Epithelial cell of esophagus (primary cell): ENCODE measurements around the gene MED27.

Source experiments
- DNase-seq: peaks from one replicate; pipeline ENCODE4 v3.0.0; 2010; ENCODE audit warnings: low read depth
- H3K4me3 ChIP-seq: 2 replicates; pipeline ENCODE4 v1.5.1; 2011; ENCODE audit warnings: mild to moderate bottlenecking, low read length, control low read depth
- CTCF ChIP-seq: IDR thresholded peaks from 2 replicates; pipeline ENCODE4 v1.5.1; 2011; ENCODE audit warnings: low read depth, mild to moderate bottlenecking, low read length, control low read depth, inconsistent platforms; ENCODE audit not compliant: insufficient read depth; ENCODE audit errors: missing control alignments

MED27 gene

GRCh38 chr9:131872702-131873101 lies 207.0 kb downstream of the MED27 start:
- no peak overlapping the region for H3K4me3 ChIP-seq
- TF ChIP-seq CTCF: no peak
- no peak for DNase-seq

DNA sequence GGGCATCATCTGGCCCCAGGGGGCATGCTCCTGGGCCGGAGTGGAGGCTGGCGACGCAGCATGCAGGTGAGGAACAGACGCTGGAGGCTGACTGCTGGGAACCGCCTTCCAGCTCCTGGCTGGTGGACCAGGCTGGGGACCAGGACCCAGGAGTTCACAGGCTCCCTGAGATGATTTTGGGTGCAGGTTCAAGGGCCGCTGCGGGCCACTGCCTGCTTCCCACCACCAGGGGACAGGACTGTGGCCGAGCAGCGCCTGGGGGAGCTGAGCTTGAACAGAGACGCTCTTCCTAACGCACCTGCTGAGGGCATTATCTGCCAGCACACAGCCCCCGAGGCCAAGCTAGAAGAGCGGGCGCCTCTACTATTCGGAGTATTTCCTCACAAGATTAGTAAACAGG lies 207.7 kb downstream of the MED27 start:
- no peak for DNase-seq
- H3K4me3 ChIP-seq: no peak overlapping the region
- TF ChIP-seq CTCF: peak; percentile 14

DNA sequence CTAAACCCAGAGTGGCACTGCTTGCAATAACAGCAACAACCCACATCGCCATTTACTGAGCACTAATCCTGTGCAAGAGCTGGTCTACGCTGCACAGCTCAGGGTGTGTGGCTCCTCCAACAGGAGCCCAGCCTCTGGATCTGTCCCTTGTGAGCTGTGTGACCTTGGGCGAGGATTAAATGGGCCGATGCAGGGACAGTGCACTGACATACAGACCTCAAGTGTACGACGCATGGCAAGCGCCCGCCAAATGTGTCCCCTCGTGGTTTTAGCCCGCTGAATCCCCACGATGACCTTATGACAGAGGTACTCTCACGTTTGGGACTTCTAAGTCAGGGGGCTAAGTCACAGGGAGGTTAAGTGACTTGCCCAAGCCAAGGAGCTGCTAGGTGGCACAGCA lies 209.5 kb downstream of the MED27 start:
- no peak for TF ChIP-seq CTCF

GRCh38 chr9:131869348-131869747 lies 210.3 kb downstream of the MED27 start:
- no peak for TF ChIP-seq CTCF
- DNase-seq: no peak
- no peak overlapping the region for H3K4me3 ChIP-seq

More for the DNA sequence above, 209.5 kb downstream of the MED27 start:
- no peak for DNase-seq
- H3K4me3 ChIP-seq: no peak overlapping the region

DNA sequence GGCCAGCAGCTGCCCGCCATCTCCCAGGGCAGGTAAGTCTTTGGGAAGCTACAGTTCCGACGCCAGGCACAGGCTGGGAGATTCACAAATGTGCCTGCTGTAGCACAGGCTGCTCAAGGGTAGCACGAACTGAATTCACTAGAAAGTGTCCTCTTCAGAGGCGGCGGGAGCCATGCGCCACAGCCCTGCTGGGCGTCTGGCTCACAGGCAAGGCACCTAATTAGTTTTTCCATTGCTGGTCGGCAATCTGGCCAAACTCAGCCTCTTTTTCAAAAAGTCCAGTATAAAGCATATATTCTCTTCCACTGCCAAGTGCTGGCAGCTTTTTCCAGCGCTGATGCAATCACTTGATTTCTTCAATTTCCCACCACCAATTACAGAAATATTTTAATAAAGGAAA lies 210.9 kb downstream of the MED27 start:
- no peak overlapping the region for H3K4me3 ChIP-seq
- DNase-seq: no peak
- no peak for TF ChIP-seq CTCF

GRCh38 chr9:131867611-131868192 lies 212.0 kb downstream of the MED27 start:
- H3K4me3 ChIP-seq: no peak overlapping the region
- no peak for TF ChIP-seq CTCF
- no peak for DNase-seq

GRCh38 chr9:131865446-131866195 lies 214.0 kb downstream of the MED27 start:
- H3K4me3 ChIP-seq: no peak overlapping the region
- no peak for TF ChIP-seq CTCF
- DNase-seq: no peak
